GF-D8 (cell line): Measurements from ENCODE around the gene NMUR1.
"Not testable (repeated sequence)": the region's sequence is repeated elsewhere in the genome, so short reads cannot be mapped to it uniquely, and the experiment has no call there.

Source experiments
- DNase-seq: peaks from one replicate; lab custom pipeline; 2025; lab: John Stamatoyannopoulos, UW

Gene NMUR1, protein sequence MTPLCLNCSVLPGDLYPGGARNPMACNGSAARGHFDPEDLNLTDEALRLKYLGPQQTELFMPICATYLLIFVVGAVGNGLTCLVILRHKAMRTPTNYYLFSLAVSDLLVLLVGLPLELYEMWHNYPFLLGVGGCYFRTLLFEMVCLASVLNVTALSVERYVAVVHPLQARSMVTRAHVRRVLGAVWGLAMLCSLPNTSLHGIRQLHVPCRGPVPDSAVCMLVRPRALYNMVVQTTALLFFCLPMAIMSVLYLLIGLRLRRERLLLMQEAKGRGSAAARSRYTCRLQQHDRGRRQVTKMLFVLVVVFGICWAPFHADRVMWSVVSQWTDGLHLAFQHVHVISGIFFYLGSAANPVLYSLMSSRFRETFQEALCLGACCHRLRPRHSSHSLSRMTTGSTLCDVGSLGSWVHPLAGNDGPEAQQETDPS

DNA sequence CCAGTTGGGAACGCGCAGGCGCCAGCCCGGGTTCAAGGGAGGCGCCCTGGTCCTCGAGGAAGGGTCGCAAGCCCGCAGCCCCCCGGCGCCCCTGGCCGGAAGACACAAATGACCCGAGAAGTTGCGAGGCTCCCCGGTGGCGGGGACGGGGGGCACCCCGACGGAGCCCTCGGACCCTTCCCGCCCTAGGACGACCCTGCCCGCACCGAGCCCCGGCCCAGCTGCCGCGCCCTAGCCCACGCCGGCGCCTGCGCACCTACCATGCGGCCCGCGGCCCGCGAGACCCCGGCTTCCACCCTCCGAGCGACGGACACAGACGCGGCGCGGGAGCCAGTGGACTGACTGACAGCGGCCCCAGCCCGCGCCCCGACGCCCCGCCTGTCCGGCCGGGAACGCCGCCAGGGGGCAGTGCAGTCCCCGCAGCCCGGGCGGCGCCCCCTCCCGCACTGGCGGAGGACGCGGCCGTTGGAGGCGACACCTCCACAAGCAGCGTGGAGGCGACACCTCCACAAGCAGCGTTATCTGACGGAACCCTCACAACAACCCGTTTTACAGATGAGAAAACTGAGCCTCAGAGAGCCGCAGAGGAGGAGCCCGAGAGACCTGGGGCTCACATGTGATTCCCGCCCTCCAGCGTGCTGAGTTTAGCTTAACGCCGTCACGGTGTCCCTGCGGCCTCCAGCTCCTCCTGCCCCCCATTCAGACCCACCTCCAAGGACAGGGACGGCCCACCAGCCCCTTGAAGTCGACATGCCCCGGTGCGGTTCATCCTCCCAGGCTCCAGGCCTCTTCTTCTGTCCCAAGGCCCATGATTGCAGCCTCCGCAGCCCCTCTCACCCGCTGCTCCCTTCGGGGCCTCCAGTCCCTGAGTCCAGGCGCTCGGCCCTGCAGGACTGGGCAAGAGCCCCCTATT, at the start of gene NMUR1:
TSS of gene NMUR1 (minus strand) at position 347 of the 913 bp plus-strand sequence. CDS start at position 263, 84 bp downstream.
- no peak for DNase-seq

- DNase-seq: no peak
Observed at GRCh38 chr2:231579560-231579959, 49.3 kb upstream of the NMUR1 start.

GRCh38 chr2:231578655-231579054, 48.4 kb upstream of the NMUR1 start:
- not testable (repeated sequence) for DNase-seq

DNA sequence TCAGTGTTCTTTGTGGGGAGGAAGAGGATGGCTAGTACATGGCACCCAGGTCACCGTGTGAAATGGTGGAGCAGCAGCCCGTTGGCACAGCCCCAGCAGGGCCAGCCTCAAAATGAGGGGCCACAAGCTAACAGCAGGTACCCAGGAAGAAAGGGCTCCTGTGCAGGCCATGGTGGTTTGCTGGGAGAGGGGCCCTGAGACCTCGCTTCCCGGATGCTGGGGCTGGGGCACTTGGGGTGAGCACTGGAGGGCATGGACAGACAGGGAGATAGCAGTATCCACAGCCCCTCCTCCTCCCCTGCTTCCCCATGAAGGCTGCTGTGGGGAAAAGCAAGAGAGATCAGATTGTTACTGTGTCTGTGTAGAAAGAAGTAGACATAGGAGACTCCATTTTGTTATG, 46.2 kb upstream of the NMUR1 start:
- DNase-seq: no peak

- DNase-seq: no peak
Observed at GRCh38 chr2:231575612-231576256, 45.5 kb upstream of the NMUR1 start.

DNA sequence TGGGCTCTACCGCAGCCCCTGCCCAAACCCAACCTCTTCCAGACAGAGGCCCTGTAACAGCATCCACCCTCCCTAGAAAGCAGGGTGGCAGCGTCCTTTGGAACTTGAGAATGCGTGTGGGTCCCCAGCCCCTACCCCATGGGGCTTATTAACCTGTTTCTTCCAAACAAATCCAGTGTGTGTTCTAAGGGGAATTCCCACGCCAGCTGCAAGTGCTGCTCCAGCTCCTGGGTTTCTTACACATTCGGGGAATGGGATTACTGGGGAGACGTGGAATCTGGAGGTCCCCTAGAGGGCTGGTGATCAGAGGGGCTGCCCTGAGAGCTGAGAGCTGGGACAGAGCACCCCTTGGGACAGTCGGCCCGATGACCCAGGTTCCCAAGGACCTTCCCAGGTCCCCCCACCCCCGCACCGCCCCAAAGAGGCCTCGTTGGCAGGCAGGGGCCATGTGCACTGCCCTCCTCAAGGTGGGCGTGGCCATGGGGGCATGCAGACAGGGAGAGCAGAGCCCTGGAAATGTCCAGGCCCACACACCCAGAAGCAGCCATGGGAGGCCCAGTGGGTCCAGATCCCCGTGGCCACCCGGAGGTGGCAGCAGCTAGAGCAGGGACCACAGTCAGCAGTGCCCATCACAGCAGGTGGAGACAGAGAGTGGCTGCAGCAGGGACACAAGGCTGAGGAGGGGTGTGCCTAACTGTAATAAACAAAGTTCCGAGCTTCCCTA, 43.6 kb upstream of the NMUR1 start:
- DNase-seq: no peak

- DNase-seq: no peak
Observed at GRCh38 chr2:231573096-231573495, 42.9 kb upstream of the NMUR1 start.

DNA sequence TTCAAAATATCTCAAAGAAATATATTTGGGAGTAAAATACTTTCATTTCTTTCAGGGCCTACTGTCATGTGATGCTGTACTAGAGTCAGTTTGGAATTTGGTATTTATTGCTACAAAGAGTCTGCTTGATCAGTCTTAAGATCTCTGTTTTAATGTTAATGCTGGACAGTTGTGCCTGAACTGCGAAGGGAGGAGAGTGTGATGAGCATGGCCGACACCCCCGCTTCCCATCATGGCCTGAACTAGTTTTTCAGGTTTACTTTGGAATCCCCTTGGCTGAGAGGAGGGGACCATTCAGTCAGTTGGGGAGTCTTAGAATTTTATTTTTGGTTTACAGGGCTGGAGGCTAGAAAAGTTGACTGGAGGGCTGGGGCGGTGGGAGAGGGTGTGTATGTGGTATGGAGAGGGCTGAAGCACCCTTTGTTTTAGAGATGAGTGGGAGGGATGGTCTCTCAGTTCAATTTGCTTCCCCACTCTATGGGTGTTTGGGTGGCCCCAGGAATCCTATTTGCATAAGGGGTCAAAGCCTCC, 41.5 kb upstream of the NMUR1 start:
- DNase-seq: no peak

- DNase-seq: not testable (repeated sequence)
Observed at GRCh38 chr2:231570915-231571314, 40.7 kb upstream of the NMUR1 start.

- DNase-seq: no peak
Observed at GRCh38 chr2:231568785-231569435, 38.7 kb upstream of the NMUR1 start.

DNA sequence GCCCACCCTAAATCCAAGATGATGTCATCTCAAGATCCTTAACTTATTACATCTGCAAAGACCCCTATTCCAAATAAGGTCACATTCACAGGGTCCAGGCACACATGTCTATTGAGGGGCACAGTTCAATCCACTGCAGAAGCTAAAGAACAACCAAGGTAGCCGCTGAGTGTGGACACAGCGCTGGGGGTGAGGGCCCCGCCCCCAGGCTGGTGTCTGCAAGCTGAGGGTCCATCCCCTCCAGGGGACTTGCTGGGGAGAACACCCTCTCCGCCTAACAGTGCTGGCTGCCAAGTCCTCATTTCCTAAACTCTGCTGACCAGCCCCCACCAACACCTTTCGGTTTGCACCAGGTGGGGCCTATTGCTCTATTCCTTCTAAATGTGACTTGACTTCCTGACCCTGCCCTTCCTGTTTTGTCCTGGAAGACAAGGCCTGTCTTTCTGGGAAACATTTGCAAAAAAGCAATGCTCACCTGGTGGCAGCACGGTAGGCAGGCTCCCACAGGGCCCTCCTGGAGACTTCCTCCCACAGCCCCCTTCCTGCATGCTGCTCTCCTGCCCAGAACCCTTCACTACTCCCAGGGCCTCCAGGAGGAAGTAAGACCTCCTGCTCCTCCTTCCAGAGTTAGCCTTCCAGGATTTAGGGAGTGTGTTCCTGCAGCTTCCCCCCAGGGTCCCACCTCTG, 38.0 kb upstream of the NMUR1 start:
- no peak for DNase-seq

DNA sequence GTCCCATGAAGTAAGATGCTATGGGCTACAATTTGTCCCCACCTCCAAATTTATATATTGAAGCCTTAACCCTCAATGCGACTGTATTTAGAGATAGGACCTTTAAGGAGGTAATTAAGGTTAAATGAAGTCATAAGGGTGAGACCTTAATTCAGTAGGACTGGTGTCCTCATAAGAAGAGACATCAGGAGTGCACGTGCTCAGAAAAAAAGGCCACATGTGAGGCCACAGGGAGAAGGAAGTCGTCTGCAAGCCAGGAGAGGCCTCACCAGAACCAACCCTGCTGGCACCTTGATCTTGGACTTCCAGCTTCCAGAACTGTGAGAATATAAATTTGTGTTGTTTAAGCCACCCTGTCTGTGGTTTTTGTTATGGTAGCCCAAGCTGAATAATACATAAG, 36.9 kb upstream of the NMUR1 start:
- DNase-seq: no peak

GRCh38 chr2:231565887-231566594, 35.8 kb upstream of the NMUR1 start:
- DNase-seq: no peak

GRCh38 chr2:231563378-231563961, 33.2 kb upstream of the NMUR1 start:
- no peak for DNase-seq

GRCh38 chr2:231557571-231558217, 27.4 kb upstream of the NMUR1 start:
- peak; percentile 83 for DNase-seq

- DNase-seq: no peak
Observed at GRCh38 chr2:231556981-231557380, 26.7 kb upstream of the NMUR1 start.

DNA sequence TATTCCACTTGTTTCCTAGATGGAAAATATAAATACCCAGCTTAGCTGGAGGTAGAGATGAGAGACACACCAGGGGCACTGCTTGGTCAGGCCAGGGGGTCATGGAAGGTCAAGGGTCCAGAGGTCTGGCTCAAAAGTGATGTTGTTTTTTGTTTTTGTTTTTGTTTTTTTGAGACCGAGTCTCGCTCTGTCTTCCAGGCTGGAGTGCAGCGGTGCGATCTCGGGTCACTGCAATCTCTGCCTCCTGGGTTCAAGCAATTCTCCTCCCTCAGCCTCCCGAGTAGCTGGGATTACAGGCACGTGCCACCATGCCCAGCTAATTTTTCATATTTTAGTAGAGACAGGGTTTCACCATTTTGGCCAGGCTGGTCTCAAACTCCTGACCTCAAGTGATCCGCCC, 26.3 kb upstream of the NMUR1 start:
- DNase-seq: not testable (repeated sequence)

- peak; percentile 46 for DNase-seq
Observed at GRCh38 chr2:231554748-231555545, 24.7 kb upstream of the NMUR1 start.
